ENCODE measurements around the gene POPDC3.

DNA sequence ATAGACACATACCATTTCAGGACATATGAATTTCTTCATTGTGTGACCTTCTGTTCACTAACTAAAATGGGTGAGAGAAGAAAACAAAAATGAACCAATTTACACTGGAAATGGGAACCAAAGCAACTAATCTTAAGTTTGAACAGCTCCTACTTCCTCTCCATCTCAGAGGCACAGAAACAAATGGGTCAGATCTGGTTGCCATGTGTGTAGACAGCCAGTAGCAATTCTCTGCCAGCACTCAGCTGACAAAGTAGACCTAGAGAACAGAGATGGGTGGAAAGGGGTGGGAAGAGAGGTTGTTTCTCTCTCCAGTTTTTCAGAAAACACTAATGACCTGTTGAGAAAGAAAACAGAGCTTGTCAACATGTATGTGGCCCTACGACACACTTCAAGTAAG lies 14.3 kb upstream of the POPDC3 start:
- TF ChIP-seq, protein P1, sequence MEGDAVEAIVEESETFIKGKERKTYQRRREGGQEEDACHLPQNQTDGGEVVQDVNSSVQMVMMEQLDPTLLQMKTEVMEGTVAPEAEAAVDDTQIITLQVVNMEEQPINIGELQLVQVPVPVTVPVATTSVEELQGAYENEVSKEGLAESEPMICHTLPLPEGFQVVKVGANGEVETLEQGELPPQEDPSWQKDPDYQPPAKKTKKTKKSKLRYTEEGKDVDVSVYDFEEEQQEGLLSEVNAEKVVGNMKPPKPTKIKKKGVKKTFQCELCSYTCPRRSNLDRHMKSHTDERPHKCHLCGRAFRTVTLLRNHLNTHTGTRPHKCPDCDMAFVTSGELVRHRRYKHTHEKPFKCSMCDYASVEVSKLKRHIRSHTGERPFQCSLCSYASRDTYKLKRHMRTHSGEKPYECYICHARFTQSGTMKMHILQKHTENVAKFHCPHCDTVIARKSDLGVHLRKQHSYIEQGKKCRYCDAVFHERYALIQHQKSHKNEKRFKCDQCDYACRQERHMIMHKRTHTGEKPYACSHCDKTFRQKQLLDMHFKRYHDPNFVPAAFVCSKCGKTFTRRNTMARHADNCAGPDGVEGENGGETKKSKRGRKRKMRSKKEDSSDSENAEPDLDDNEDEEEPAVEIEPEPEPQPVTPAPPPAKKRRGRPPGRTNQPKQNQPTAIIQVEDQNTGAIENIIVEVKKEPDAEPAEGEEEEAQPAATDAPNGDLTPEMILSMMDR (IDR thresholded peaks at IDR 0.05), result no peak
- no peak for TF ChIP-seq POLR2A (IDR thresholded peaks at IDR 0.05)

Data from lower leg skin (tissue), 3 donors.